Measurements from ENCODE around the gene PPP4R2. TPM values are rescaled to one million over a fixed set of nuclear protein-coding genes. Genes with fewer than 3 reads are reported as not detected.

The PPP4R2 gene
- total and polyA plus RNA-seq, 10 of the 15 experiments (the other 5 are each of a cell fraction or from before 2014, with no cell fraction given) = 16.7 to 83.4 (median 38.9) TPM

DNA sequence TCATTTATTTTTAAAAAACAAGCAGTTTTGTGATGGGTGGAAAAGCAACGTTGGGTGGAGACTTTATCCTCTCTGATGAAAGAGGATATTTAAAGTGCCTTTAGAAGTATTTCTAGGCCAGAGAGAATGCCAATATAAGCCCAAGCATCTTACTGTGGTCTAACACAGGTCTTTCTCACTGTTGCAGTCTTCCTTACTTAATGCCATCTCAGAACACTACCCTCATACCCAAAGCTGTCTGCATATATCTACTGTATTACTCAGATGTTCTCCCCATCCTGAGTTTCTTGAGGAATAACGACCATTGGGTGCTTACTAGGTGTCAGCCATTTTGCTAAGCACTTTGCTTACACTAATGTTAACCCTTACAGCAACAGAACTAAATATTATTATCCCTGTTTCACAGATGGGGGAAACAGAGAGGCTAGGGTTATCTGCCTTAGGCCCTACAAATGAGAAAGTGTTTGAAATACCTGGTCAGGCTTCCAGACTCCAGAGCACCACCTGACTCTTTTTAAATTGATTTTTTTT lies 35.0 kb downstream of the PPP4R2 start:
- no peak for TF ChIP-seq HDAC2 (IDR thresholded peaks at IDR 0.05)
- TF ChIP-seq SMAD1 (IDR thresholded peaks at IDR 0.05; ENCODE audit: low read depth, partially characterized antibody) = no peak
- TF ChIP-seq ZSCAN29 (IDR thresholded peaks at IDR 0.05) = no peak
- TF ChIP-seq, protein P1, sequence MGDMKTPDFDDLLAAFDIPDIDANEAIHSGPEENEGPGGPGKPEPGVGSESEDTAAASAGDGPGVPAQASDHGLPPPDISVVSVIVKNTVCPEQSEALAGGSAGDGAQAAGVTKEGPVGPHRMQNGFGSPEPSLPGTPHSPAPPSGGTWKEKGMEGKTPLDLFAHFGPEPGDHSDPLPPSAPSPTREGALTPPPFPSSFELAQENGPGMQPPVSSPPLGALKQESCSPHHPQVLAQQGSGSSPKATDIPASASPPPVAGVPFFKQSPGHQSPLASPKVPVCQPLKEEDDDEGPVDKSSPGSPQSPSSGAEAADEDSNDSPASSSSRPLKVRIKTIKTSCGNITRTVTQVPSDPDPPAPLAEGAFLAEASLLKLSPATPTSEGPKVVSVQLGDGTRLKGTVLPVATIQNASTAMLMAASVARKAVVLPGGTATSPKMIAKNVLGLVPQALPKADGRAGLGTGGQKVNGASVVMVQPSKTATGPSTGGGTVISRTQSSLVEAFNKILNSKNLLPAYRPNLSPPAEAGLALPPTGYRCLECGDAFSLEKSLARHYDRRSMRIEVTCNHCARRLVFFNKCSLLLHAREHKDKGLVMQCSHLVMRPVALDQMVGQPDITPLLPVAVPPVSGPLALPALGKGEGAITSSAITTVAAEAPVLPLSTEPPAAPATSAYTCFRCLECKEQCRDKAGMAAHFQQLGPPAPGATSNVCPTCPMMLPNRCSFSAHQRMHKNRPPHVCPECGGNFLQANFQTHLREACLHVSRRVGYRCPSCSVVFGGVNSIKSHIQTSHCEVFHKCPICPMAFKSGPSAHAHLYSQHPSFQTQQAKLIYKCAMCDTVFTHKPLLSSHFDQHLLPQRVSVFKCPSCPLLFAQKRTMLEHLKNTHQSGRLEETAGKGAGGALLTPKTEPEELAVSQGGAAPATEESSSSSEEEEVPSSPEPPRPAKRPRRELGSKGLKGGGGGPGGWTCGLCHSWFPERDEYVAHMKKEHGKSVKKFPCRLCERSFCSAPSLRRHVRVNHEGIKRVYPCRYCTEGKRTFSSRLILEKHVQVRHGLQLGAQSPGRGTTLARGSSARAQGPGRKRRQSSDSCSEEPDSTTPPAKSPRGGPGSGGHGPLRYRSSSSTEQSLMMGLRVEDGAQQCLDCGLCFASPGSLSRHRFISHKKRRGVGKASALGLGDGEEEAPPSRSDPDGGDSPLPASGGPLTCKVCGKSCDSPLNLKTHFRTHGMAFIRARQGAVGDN (IDR thresholded peaks at IDR 0.05) = no peak
- no peak for TF ChIP-seq CREM (IDR thresholded peaks at IDR 0.05; ENCODE audit: low read depth)
- TF ChIP-seq, protein P2, sequence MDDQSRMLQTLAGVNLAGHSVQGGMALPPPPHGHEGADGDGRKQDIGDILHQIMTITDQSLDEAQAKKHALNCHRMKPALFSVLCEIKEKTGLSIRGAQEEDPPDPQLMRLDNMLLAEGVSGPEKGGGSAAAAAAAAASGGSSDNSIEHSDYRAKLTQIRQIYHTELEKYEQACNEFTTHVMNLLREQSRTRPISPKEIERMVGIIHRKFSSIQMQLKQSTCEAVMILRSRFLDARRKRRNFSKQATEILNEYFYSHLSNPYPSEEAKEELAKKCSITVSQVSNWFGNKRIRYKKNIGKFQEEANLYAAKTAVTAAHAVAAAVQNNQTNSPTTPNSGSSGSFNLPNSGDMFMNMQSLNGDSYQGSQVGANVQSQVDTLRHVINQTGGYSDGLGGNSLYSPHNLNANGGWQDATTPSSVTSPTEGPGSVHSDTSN (IDR thresholded peaks at IDR 0.05; ENCODE audit: insufficient replicate concordance, low read depth, low read length) = no peak
- no peak for TF ChIP-seq POLR2A (IDR thresholded peaks at IDR 0.05; ENCODE audit: low read depth, low read length)
- TF ChIP-seq, protein P3, sequence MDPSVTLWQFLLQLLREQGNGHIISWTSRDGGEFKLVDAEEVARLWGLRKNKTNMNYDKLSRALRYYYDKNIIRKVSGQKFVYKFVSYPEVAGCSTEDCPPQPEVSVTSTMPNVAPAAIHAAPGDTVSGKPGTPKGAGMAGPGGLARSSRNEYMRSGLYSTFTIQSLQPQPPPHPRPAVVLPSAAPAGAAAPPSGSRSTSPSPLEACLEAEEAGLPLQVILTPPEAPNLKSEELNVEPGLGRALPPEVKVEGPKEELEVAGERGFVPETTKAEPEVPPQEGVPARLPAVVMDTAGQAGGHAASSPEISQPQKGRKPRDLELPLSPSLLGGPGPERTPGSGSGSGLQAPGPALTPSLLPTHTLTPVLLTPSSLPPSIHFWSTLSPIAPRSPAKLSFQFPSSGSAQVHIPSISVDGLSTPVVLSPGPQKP (IDR thresholded peaks at IDR 0.05; ENCODE audit: low read depth, low read length) = no peak
- TF ChIP-seq, protein P4, sequence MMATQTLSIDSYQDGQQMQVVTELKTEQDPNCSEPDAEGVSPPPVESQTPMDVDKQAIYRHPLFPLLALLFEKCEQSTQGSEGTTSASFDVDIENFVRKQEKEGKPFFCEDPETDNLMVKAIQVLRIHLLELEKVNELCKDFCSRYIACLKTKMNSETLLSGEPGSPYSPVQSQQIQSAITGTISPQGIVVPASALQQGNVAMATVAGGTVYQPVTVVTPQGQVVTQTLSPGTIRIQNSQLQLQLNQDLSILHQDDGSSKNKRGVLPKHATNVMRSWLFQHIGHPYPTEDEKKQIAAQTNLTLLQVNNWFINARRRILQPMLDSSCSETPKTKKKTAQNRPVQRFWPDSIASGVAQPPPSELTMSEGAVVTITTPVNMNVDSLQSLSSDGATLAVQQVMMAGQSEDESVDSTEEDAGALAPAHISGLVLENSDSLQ (IDR thresholded peaks at IDR 0.05) = no peak
- no peak for TF ChIP-seq ZNF24 (IDR thresholded peaks at IDR 0.05)
- no peak for TF ChIP-seq SRF (IDR thresholded peaks at IDR 0.05; ENCODE audit: low read depth in 2 of 2, low read length in 2 of 2)
- TF ChIP-seq EZH2 (IDR thresholded peaks at IDR 0.05; ENCODE audit: borderline replicate concordance, control insufficient read depth, low read depth, low read length) = no peak
- TF ChIP-seq KDM1A (IDR thresholded peaks at IDR 0.05; ENCODE audit: borderline replicate concordance) = no peak
- no peak for TF ChIP-seq RAD51 (IDR thresholded peaks at IDR 0.05)
- no peak for TF ChIP-seq SMAD5 (IDR thresholded peaks at IDR 0.05; ENCODE audit: low read depth)
- no TSS peak for BruUV-seq (replicated peaks)
- H3K36me3 ChIP-seq (ENCODE audit: control insufficient read depth in 2 of 2, insufficient read depth in 2 of 2, low read length in 1 of 2) = peaks cover 0 to 5% of the 10 kb centered on the region in 2 experiments
- H3K9ac ChIP-seq (ENCODE audit: control insufficient read depth, insufficient read depth, low read length) = no peak overlapping the region
- intact Hi-C loops (cut with micrococcal nuclease; ENCODE audit: unreplicated experiment) = no loop called here
- H3K9me3 ChIP-seq (replicated peaks; ENCODE audit: control insufficient read depth, insufficient read depth, low read length) = peaks cover 1% of the 10 kb centered on the region; the same call in 2 of the 3 replicates
- no peak overlapping the region for H2AFZ ChIP-seq (ENCODE audit: control insufficient read depth, low read depth, low read length)
- no peak overlapping the region for H3K4me2 ChIP-seq (ENCODE audit: control insufficient read depth, insufficient read depth)
- SMC1A ChIA-PET (ENCODE audit: uncharacterized antibody, unreplicated experiment) = interaction anchor here (0.9 kb wide), 1 partner anchor 25 kb away, joined by 3 read pairs; no protein-coding TSS in a partner anchor
- no peak overlapping the region for H3K27ac ChIP-seq (ENCODE audit: control insufficient read depth, insufficient read depth)
- no peaks in the 10 kb centered on the region for H3K27me3 ChIP-seq (replicated peaks in 1 of 2; ENCODE audit: control insufficient read depth in 2 of 2, insufficient read depth in 2 of 2, low read length in 1 of 2)
- ATAC-seq (no peak), DNase-seq (ENCODE audit: low read depth, low spot score) (no peak), FAIRE-seq (no peak)
- H3K4me3 ChIP-seq = no peak overlapping the region
- RAD21 ChIA-PET (ENCODE audit: unreplicated experiment) = no interaction called here
- POLR2A ChIA-PET = no interaction called here
- in situ Hi-C loops (cut with MboI) = no loop called here
- peaks cover 98% of the 10 kb centered on the region for H3K79me2 ChIP-seq (ENCODE audit: control insufficient read depth, insufficient read depth, low read length)
- H4K20me1 ChIP-seq (ENCODE audit: control insufficient read depth, insufficient read depth) = peaks cover 4% of the 10 kb centered on the region; the same call in 1 of the 2 replicates
- CTCF ChIA-PET = interaction anchor here (0.9 to 1.1 kb wide), 3 partner anchors 26 to 91 kb away, joined by 3 to 4 read pairs (median 4); no protein-coding TSS in a partner anchor
- WGBS (ENCODE audit: insufficient coverage, insufficient replicate concordance, low lambda C conversion rate, missing lambda C conversion rate) = 4% methylated on average over 2 of the region's 2 CpGs
- H3K4me1 ChIP-seq (ENCODE audit: control insufficient read depth, insufficient read depth, low read length) = peaks cover 13% of the 10 kb centered on the region
